ENCODE data around the gene PALM3.

PALM3 gene

GRCh38 chr19:14089662-14090508, 28.0 kb upstream of the PALM3 start:
- DNase-seq (ENCODE audit: low spot score), result peak; percentile 51

- peak; percentile 16 for DNase-seq (ENCODE audit: low spot score)
These were observed 27.5 kb upstream of the PALM3 start for GRCh38 chr19:14089412-14089661.

GRCh38 chr19:14088634-14089411, 26.9 kb upstream of the PALM3 start:
- DNase-seq (ENCODE audit: low spot score), result no peak

GRCh38 chr19:14086098-14086497, 24.2 kb upstream of the PALM3 start:
- no peak for DNase-seq (ENCODE audit: low spot score)

GRCh38 chr19:14085309-14085995, 23.6 kb upstream of the PALM3 start, which contains the start of gene C19orf67:
C19orf67 (minus strand) TSS chr19:14085783; CDS start chr19:14085627, 156 bp downstream.
- DNase-seq (ENCODE audit: low spot score), result no peak

DNA sequence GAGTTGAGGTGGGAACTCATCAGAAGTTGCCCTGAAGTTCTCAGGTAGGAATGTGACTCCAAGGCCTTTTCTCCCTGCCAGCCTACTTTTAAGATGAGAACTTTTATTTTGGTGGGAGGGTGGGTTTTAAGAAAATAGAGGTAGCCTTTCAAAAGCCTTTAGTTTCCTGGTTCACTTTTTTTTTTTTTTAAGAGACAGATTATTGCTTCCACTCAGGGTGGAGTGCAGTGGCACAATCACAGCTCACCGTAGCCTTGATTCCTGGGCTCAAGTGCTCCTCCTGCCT, 20.7 kb upstream of the PALM3 start:
- no peak for DNase-seq (ENCODE audit: low spot score)

- DNase-seq (ENCODE audit: low spot score), result no peak
These were observed 20.2 kb upstream of the PALM3 start for GRCh38 chr19:14081797-14082674.

DNA sequence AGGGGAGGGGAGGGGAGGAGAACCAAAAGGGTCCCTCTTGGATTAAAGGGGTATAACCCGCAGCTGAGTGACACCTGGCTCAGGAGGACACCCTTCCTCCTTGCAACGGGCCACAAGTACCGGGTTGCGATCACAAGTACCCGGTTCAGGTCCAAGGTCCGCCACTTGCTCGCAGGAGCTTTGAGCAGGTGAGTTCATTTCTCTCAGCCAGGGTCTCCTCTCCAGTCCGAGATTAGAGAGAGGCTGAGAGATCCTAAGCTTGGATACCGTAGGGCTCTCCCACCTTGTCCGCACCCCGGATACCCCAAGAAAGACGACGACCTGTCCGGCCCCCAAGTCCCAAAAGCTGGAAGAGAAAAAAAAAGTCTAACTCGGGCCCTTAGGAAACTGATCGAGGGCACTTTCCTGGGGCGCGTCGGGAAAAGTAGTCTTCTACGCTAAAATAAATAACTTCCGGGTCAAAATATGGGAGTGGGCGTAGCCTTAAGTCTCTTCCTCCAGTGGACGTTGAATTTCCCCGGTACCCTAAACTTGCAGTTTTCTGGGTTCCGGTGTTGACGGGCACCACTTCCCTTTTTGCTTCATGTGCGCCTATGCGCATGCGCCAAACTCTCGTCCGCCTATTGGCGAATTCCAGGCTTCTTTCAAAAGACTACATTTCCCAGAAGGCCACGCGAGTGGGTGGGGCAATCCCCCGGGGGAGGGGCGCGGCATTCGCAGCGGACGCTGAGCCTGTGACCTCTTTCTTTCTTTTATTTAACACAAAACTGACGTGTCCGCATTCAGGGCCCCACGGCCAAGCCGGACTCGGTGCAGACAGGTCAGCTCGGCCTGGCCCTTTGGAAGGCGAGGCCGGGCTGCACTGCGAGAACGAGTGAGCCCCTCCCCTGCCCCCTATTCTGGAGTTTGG, 19.3 kb upstream of the PALM3 start:
- peak; percentile 99 for DNase-seq (ENCODE audit: low spot score)

GRCh38 chr19:14078411-14078810, 16.5 kb upstream of the PALM3 start:
- DNase-seq (ENCODE audit: low spot score), result no peak

GRCh38 chr19:14073925-14074838, 12.3 kb upstream of the PALM3 start:
- DNase-seq (ENCODE audit: low spot score), result peak; percentile 38

GRCh38 chr19:14073261-14073924, 11.5 kb upstream of the PALM3 start:
- DNase-seq (ENCODE audit: low spot score), result peak; percentile 79

DNA sequence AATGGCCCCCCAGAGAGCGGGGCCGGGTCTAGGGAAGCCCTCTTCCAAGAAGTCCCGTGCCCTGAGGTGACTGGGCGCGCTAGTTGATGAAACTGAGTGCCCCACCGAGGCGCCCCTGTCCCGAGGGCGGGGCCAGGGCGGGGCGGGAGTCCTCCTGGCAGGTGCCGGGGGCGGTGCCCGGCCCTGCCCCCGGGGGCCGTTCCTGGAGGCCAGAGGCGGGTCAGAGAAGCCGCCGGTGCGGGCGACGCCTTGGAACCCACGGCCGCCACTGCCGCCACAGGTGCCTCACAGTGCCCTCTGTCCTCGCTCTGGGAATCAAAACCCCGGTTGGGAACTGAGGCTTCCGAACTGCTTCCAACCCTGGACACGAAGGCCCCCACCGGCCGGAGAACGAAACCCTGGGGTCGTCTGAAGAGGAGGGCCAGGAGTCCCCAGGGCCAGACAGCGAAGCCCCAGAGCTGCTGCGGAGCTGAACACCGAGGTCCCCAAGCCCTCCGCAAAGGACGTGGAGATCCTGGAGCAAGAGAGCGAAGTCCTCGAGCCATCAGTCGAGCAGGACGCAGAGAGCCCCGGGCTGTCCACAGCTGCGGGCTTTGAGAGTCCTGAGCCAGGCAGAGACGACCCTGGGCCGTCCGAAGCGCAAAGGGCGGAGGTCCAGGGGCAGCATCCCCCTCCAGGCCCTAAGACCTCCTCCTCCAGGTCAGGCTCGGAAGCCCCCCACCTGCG, 10.8 kb upstream of the PALM3 start, which contains the start of gene MISP3:
Gene MISP3 (plus strand): TSS at position 252 of the 726 bp plus-strand sequence. CDS start 524 bp downstream, outside the sequence.
- peak; percentile 66 for DNase-seq (ENCODE audit: low spot score)

DNA sequence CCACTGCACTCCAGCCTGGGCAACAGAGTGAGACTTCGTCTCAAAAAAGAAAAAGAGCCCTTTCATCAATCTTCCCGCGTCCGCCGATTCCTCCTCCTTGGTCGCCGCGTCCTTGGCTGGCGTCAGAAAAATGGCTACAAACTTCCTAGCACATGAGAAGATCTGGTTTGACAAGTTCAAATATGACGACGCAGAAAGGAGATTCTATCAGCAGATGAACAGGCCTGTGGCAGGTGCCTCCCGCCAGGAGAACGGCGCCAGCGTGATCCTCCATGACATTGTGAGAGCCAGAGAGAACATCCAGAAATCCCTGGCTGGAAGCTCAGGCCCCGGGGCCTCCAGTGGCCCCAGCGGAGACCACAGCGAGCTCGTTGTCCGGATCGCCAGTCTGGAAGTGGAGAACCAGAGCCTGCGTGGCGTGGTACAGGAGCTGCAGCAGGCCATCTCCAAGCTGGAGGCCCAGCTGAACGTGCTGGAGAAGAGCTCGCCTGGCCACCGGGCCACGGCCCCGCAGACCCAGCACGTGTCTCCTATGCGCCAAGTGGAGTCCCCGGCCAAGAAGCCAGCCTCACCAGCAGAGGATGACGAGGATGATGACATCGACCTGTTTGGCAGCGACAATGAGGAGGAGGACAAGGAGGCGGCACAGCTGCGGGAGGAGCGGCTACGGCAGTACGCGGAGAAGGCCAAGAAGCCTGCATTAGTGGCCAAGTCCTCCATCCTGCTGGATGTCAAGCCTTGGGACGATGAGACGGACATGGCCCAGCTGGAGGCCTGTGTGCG, 8.6 kb upstream of the PALM3 start:
- DNase-seq (ENCODE audit: low spot score), result no peak

- DNase-seq (ENCODE audit: low spot score), result no peak
These were observed 4.3 kb upstream of the PALM3 start for GRCh38 chr19:14066134-14066533.

DNA sequence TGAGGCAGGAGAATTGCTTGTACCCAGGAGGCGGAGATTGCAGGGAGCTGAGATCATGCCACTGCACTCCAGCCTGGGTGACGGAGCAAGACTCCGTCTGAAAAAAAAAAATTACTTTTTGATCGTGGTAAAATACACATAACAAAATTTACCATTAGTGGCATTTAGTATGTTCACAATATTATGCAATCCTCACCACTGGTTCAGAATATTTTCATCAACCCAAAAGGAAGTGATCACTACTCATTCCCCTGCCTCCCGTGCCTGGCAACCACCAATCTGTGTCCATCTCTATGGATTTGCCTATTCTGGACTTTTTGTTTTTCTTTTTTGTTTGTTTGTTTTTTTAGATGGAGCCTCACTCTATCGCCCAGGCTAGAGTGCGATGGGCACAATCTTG, 1.2 kb upstream of the PALM3 start:
- no peak for DNase-seq (ENCODE audit: low spot score)

DNA sequence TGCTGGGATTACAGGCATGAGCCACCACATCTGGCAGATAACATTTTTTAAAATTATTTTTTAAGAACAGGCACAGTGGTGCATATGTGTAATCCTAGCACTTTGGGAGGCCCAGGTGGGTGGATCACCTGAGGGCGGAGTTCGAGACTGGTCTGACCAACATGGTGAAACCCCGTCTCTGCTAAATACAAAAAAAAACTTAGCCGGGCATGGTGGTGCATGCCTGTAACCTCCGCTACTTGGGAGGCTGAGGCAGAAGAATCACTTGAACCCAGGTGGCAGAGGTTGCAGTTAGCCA, 631 bp upstream of the PALM3 start:
- no peak for DNase-seq (ENCODE audit: low spot score)

- DNase-seq (ENCODE audit: low spot score), result no peak
These were observed 661 bp downstream of the PALM3 start for GRCh38 chr19:14061081-14061749.
